IPS-15b (cell line): Measurements from ENCODE around the gene ARHGAP26.

Experiments used
- H3K27me3 ChIP-seq: one replicate; pipeline ENCODE4 v1.6.1; 2013; ENCODE audit warnings: low read length; ENCODE audit not compliant: control insufficient read depth, insufficient read depth
- H3K36me3 ChIP-seq: one replicate; pipeline ENCODE4 v1.6.1; 2013; ENCODE audit warnings: low read length; ENCODE audit not compliant: control insufficient read depth, insufficient read depth
- H3K4me1 ChIP-seq: one replicate; pipeline ENCODE4 v1.6.1; 2013; ENCODE audit warnings: mild to moderate bottlenecking, low read length; ENCODE audit not compliant: control insufficient read depth, insufficient read depth
- H3K4me3 ChIP-seq: one replicate; pipeline ENCODE4 v1.5.1; 2013; ENCODE audit warnings: low read depth, low read length
- H3K9ac ChIP-seq: one replicate; pipeline ENCODE4 v1.6.1; 2013; ENCODE audit warnings: low read depth, mild to moderate bottlenecking, low read length
- H3K9me3 ChIP-seq: one replicate; pipeline ENCODE4 v1.6.1; 2013; ENCODE audit warnings: mild to moderate bottlenecking, low read length; ENCODE audit not compliant: control insufficient read depth, insufficient read depth

The ARHGAP26 gene

GRCh38 chr5:143059976-143060765 lies 290.0 kb downstream of the ARHGAP26 start:
- H3K9ac ChIP-seq: no peak overlapping the region

GRCh38 chr5:143061161-143061945 lies 291.2 kb downstream of the ARHGAP26 start:
- Histone ChIP-seq H3K9ac (no peak overlapping the region), H3K9me3 (no peaks in the 10 kb centered on the region), H3K36me3 (no peaks in the 10 kb centered on the region), H3K27me3 (no peaks in the 10 kb centered on the region), H3K4me3 (no peak overlapping the region), H3K4me1 (no peaks in the 10 kb centered on the region)

More at GRCh38 chr5:143059976-143060765, 290.0 kb downstream of the ARHGAP26 start:
- no peak overlapping the region for H3K4me3 ChIP-seq
- no peaks in the 10 kb centered on the region for H3K27me3 ChIP-seq
- H3K36me3 ChIP-seq: no peaks in the 10 kb centered on the region
- H3K9me3 ChIP-seq: no peaks in the 10 kb centered on the region
- no peaks in the 10 kb centered on the region for H3K4me1 ChIP-seq

GRCh38 chr5:143062379-143062778 lies 292.2 kb downstream of the ARHGAP26 start:
- peaks cover 7% of the 10 kb centered on the region for H3K4me1 ChIP-seq
- H3K27me3 ChIP-seq: no peaks in the 10 kb centered on the region
- H3K36me3 ChIP-seq: no peaks in the 10 kb centered on the region
- H3K9ac ChIP-seq: no peak overlapping the region
- no peak overlapping the region for H3K4me3 ChIP-seq
- H3K9me3 ChIP-seq: no peaks in the 10 kb centered on the region

- H3K4me1 ChIP-seq: peaks cover 7% of the 10 kb centered on the region
- H3K36me3 ChIP-seq: no peaks in the 10 kb centered on the region
- H3K4me3 ChIP-seq: no peak overlapping the region
- H3K9ac ChIP-seq: no peak overlapping the region
- no peaks in the 10 kb centered on the region for H3K27me3 ChIP-seq
- H3K9me3 ChIP-seq: no peaks in the 10 kb centered on the region
Measured at GRCh38 chr5:143063175-143063970, 293.2 kb downstream of the ARHGAP26 start.

GRCh38 chr5:143064218-143064641 lies 294.1 kb downstream of the ARHGAP26 start:
- Histone ChIP-seq H3K4me1 (peaks cover 7% of the 10 kb centered on the region), H3K4me3 (no peak overlapping the region), H3K36me3 (no peaks in the 10 kb centered on the region), H3K9me3 (no peaks in the 10 kb centered on the region), H3K27me3 (no peaks in the 10 kb centered on the region), H3K9ac (no peak overlapping the region)

- H3K4me1 ChIP-seq: peaks cover 7% of the 10 kb centered on the region
- no peaks in the 10 kb centered on the region for H3K36me3 ChIP-seq
- H3K9me3 ChIP-seq: no peaks in the 10 kb centered on the region
- H3K4me3 ChIP-seq: no peak overlapping the region
- H3K9ac ChIP-seq: no peak overlapping the region
- H3K27me3 ChIP-seq: no peaks in the 10 kb centered on the region
Measured at GRCh38 chr5:143064676-143065075, 294.5 kb downstream of the ARHGAP26 start.

- H3K4me3 ChIP-seq: no peak overlapping the region
- H3K36me3 ChIP-seq: no peaks in the 10 kb centered on the region
- no peak overlapping the region for H3K9ac ChIP-seq
- H3K27me3 ChIP-seq: no peaks in the 10 kb centered on the region
- H3K4me1 ChIP-seq: peaks cover 7% of the 10 kb centered on the region
- H3K9me3 ChIP-seq: no peaks in the 10 kb centered on the region
Measured at GRCh38 chr5:143065185-143065965, 295.2 kb downstream of the ARHGAP26 start.

GRCh38 chr5:143065996-143066522 lies 295.9 kb downstream of the ARHGAP26 start:
- H3K9ac ChIP-seq: no peak overlapping the region
- peaks cover 7% of the 10 kb centered on the region for H3K4me1 ChIP-seq
- no peaks in the 10 kb centered on the region for H3K36me3 ChIP-seq

GRCh38 chr5:143066556-143067281 lies 296.5 kb downstream of the ARHGAP26 start:
- Histone ChIP-seq H3K9me3 (peaks cover 3% of the 10 kb centered on the region), H3K4me1 (peaks cover 7% of the 10 kb centered on the region), H3K4me3 (no peak overlapping the region), H3K36me3 (no peaks in the 10 kb centered on the region), H3K9ac (no peak overlapping the region), H3K27me3 (no peaks in the 10 kb centered on the region)

More at GRCh38 chr5:143065996-143066522, 295.9 kb downstream of the ARHGAP26 start:
- Histone ChIP-seq H3K9me3 (peaks cover 1% of the 10 kb centered on the region), H3K4me3 (no peak overlapping the region), H3K27me3 (no peaks in the 10 kb centered on the region)

GRCh38 chr5:143068712-143069111 lies 298.5 kb downstream of the ARHGAP26 start:
- H3K4me3 ChIP-seq: no peak overlapping the region
- H3K9ac ChIP-seq: no peak overlapping the region
- peaks cover 7% of the 10 kb centered on the region for H3K4me1 ChIP-seq
- H3K36me3 ChIP-seq: no peaks in the 10 kb centered on the region
- H3K27me3 ChIP-seq: no peaks in the 10 kb centered on the region
- peaks cover 3% of the 10 kb centered on the region for H3K9me3 ChIP-seq
